Measurements from ENCODE around the gene PRKCE. TPM values are rescaled to one million over a fixed set of nuclear protein-coding genes. Genes with fewer than 3 reads are reported as not detected.

Gene PRKCE
- total RNA-seq, 1 donor from 2014 or later = 85.0 TPM

DNA sequence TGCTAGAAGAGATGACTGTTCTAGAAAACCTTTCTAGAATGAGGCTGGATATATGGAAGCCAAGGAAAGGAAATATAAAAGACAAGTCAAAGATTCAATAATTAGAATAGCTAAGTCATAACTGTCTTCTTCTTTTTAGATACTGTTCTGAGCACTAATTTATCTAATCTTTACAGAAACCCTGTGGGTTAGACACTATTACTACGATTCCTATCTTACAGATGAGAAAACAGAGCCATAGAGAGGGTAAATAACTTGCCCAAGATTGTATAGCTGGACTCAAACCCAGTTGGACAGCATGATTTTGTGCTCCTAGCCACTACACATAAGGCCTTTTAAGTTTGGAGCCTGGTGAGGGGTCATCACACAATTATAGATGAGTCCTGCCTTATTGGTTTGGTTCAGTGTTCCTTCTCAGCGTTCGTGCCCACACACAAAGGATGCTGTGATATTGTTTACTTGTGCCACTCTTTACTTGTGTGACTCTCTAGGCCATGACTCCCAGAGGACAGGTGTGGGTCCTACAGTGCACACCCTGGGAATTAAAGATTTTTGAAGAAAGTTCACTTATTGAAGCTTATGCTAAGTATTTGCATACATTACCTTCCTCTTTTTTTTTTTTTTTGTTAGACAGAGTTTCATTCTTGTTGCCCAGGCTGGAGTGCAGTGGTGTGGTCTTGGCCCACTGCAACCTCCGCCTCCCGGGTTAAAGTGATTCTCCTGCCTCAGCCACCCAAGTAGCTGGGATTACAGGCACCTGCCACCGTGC, 153.7 kb downstream of the PRKCE start:
- no peak for TF ChIP-seq CTCF (IDR thresholded peaks at IDR 0.05)
- no peaks in the 10 kb centered on the region for H3K9me3 ChIP-seq
- DNase-seq (no peak), ATAC-seq (no peak)
- H3K27ac ChIP-seq = no peak overlapping the region
- intact Hi-C loops (cut with DNase I) = no loop called here
- no peak overlapping the region for H3K4me3 ChIP-seq
- no peaks in the 10 kb centered on the region for H3K4me1 ChIP-seq
- H3K27me3 ChIP-seq (ENCODE audit: low read depth) = no peaks in the 10 kb centered on the region
- no peaks in the 10 kb centered on the region for H3K36me3 ChIP-seq

DNA sequence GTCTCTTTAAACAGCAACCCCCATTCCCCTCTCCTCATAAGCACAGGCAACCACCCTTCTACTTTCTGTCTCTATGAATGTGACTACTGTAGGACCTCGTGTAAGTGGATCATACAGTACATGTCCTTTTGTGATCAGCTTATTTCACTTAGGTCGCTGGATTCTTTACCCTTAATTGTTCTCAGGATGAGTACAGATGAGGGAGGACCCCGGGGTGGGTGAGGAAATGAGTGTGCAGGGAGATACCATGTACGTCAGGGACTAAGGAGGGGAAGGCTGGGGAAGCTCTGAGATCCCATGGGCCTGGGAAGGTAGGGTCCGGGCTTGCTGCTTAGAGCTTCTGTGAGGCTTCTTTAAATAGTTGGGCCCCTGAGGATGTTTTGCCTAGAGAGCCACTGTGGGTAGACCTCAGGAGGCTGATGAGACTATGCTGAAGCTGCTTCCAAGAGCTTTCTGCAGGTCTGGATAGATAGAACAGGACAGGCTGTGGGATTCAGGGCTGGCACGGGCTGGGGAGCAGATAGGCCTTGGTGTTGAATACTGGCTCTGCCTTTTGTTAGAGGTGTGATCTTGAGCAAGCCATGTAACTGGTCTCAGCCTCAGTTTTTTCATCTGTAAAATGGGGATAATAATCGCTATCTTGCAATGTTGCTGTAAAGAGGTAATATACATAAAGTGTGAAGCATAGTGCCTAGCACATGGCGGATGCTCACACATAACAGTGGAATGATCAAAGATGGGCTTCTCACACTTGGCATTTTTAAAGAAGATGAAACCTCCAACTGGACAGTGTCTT, 155.3 kb downstream of the PRKCE start:
- Histone ChIP-seq H3K36me3 (no peaks in the 10 kb centered on the region), H3K4me1 (no peaks in the 10 kb centered on the region), H3K9me3 (no peaks in the 10 kb centered on the region), H3K27me3 (ENCODE audit: low read depth) (no peaks in the 10 kb centered on the region), H3K27ac (no peak overlapping the region), H3K4me3 (no peak overlapping the region)
- no peak for TF ChIP-seq CTCF (IDR thresholded peaks at IDR 0.05)
- DNase-seq (no peak), ATAC-seq (no peak)
- intact Hi-C loops (cut with DNase I) = no loop called here

- TF ChIP-seq CTCF (IDR thresholded peaks at IDR 0.05) = no peak
- intact Hi-C loops (cut with DNase I) = no loop called here
- ATAC-seq (no peak), DNase-seq (no peak)
- no peaks in the 10 kb centered on the region for H3K36me3 ChIP-seq
- H3K4me1 ChIP-seq = peaks cover 8% of the 10 kb centered on the region
- H3K27ac ChIP-seq = no peak overlapping the region
- no peaks in the 10 kb centered on the region for H3K9me3 ChIP-seq
- H3K4me3 ChIP-seq = no peak overlapping the region
- no peaks in the 10 kb centered on the region for H3K27me3 ChIP-seq (ENCODE audit: low read depth)
These were observed 156.9 kb downstream of the PRKCE start for GRCh38 chr2:45808294-45808800.

- no peak for TF ChIP-seq CTCF (IDR thresholded peaks at IDR 0.05)
- no peaks in the 10 kb centered on the region for H3K36me3 ChIP-seq
- no peaks in the 10 kb centered on the region for H3K9me3 ChIP-seq
- H3K27ac ChIP-seq = no peak overlapping the region
- ATAC-seq (no peak), DNase-seq (no peak)
- no peak overlapping the region for H3K4me3 ChIP-seq
- intact Hi-C loops (cut with DNase I) = no loop called here
- H3K4me1 ChIP-seq = peaks cover 16% of the 10 kb centered on the region
- H3K27me3 ChIP-seq (ENCODE audit: low read depth) = no peaks in the 10 kb centered on the region
These were observed 157.7 kb downstream of the PRKCE start for GRCh38 chr2:45809205-45809604.

DNA sequence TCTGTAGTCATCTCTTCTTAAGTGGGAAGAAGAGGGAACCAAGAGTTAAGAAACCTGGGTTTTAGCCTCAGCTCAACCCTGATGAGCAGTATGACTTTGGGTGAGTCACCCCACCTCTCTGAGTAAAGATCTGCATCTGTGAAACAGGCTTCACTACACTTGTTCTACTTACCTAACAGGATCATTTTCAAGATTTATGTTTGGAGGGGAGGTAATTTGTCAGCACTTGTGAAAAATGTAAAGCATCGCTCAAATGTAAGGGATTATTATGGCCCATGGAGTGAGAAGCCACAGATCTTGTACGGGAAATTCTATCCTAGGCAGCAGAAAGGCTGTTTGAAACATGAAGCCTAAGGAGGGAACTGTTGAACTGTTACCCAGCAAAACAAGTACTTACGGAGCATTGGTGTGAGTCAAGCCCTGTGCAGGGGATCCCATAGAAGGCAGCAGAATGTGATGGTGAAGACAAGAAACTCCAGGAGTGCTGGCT, 160.6 kb downstream of the PRKCE start:
- H3K9me3 ChIP-seq = no peaks in the 10 kb centered on the region
- H3K36me3 ChIP-seq = no peaks in the 10 kb centered on the region
- H3K27me3 ChIP-seq (ENCODE audit: low read depth) = no peaks in the 10 kb centered on the region
- DNase-seq (no peak), ATAC-seq (no peak)
- intact Hi-C loops (cut with DNase I) = no loop called here
- H3K4me1 ChIP-seq = peaks cover 39% of the 10 kb centered on the region
- H3K4me3 ChIP-seq = no peak overlapping the region
- TF ChIP-seq CTCF (IDR thresholded peaks at IDR 0.05) = no peak
- no peak overlapping the region for H3K27ac ChIP-seq
